Heart right ventricle (tissue), 16 donors: Measurements from ENCODE around the gene KCNQ1. TPM values are rescaled to one million over a fixed set of nuclear protein-coding genes. Genes with fewer than 3 reads are reported as not detected.

Experiments used
- ATAC-seq, 8 donors: fragments of 200-7000 bp; cut with Tn5 transposase; one replicate each; pipeline ENCODE4 v1.9.1; 2020; ENCODE audit warnings: mild to moderate bottlenecking in 8 of 8, moderate library complexity in 8 of 8, moderate number of reproducible peaks in 1 of 8
- DNase-seq, 2 donors: peaks; one replicate each; pipeline ENCODE4 v3.0.0-alpha.2; 2020
- H3K27ac ChIP-seq, 10 donors: fragments of 200-600 bp; sonication (generic) in 2 of 10; one replicate each; pipeline versions ENCODE4 v1.5.0 to v1.8.0; 2020 to 2022; ENCODE audit warnings: mild to moderate bottlenecking in 3 of 10
- H3K27me3 ChIP-seq, 7 donors: fragments of 200-600 bp; one replicate each; pipeline ENCODE4 v1.8.0; 2021 to 2022; ENCODE audit warnings: mild to moderate bottlenecking in 2 of 7
- H3K36me3 ChIP-seq, 9 donors: fragments of 200-600 bp; sonication (generic) in 1 of 9; one replicate each; pipeline versions ENCODE4 v1.5.0 to v1.8.0; 2020 to 2022; ENCODE audit warnings: mild to moderate bottlenecking in 2 of 9
- H3K4me1 ChIP-seq, 9 donors: fragments of 200-600 bp; sonication (generic) in 1 of 9; one replicate each; pipeline versions ENCODE4 v1.5.0 to v1.8.0; 2020 to 2022; ENCODE audit warnings: mild to moderate bottlenecking in 4 of 9
- H3K4me3 ChIP-seq, 10 donors: fragments of 200-600 bp; sonication (generic) in 2 of 10; one replicate each; pipeline versions ENCODE4 v1.5.0 to v1.8.0; 2020 to 2022; ENCODE audit warnings: mild to moderate bottlenecking in 7 of 10, moderate library complexity in 2 of 10
- H3K9me3 ChIP-seq, 11 donors: fragments of 200-600 bp in 10 of 11; sonication (generic) in 2 of 11; one replicate each; pipeline versions ENCODE4 v1.5.0 to v1.8.0; 2013 to 2022; ENCODE audit warnings: mild to moderate bottlenecking in 2 of 11, control low read depth in 1 of 11, moderate library complexity in 1 of 11
- CTCF ChIP-seq, 9 donors: fragments of 200-600 bp; sonication (generic) in 2 of 9; IDR thresholded peaks; one replicate each; pipeline versions ENCODE4 v1.5.0 to v1.8.0; 2021 to 2022; ENCODE audit warnings: antibody characterized with exemption in 9 of 9, mild to moderate bottlenecking in 5 of 9, moderate library complexity in 1 of 9
- WGBS, 2 donors: extraction: QIAGEN DNeasy Blood & Tissue Kit; methylation state at CpG; one replicate each; pipeline ENCODE4 v1.1.7; 2013; ENCODE audit warnings: inconsistent platforms in 1 of 2; 5-methylcytosine and 5-hydroxymethylcytosine counted together
- intact Hi-C, 10 donors: fragments of 100-400 bp; cut with DNase I; formaldehyde crosslinking; loops; one replicate each; pipeline versions ENCODE4 v1.11.1 to v1.14.2; 2022
- polyA plus RNA-seq, 2 donors: library from polyadenylated mRNA; stranded (reverse); fragments of 200-250 nt; gene quantifications; one replicate each; pipeline ENCODE4 v1.2.3, GENCODE V29; 2013
- total RNA-seq, 10 donors: library from RNA; stranded (reverse); fragmentation: NEBNext Ultra II Directional in 3 of 10; extraction: Animal tissue kit (Norgen Biotek cat#: 25700) in 3 of 10; gene quantifications; one replicate each; pipeline versions ENCODE4 v1.2.1 to v1.2.4, GENCODE V29; 2021 to 2023
- donor health status: Arrhythmogenic right ventricular cardiomyopathy.
- donor health status: ischemic (EF 13 %, LVEDD 7.1; RV severe dilation, severe dysfunction).
- donor health status: healthy with polysubstance abuse.
- donor health status: DM: no; HTN: yes; CAD: no.
- donor health status: DM: no; HTN: no; CAD: no.
- donor health status: ischemic (EF 25% LVEDD 6.9; RV normal size, moderate dysfunction).
- donor health status: ischemic (EF 25% LVEDD 5.7; RV mildly dilated, moderate dysfunction).
- donor health status: healthy.
- donor health status: DM: yes; HTN: yes; CAD: no.
- donor health status: Ischemic cardiomyopathy.
- donor health status: ischemic (EF 35%, LVEDD 5.7; RV mildly dilated, moderate dysfunction).
- donor health status: nonischemic (EF 11% LVEDD 7.7; RV severe dilation, severe dysfunction).
- donor health status: DM: yes; HTN: yes; CAD: no.
- donor health status: PGD.
- donor health status: ischemic (EF 29% LVEDD 5.4; RV normal size, mild dysfunction).
- donor health status: nonischemic (EF 23%, LVEDD 6.1; RV moderate dilation, normal function).

Gene KCNQ1
- total and polyA plus RNA-seq, 12 donors = 19.9 to 48.2 (median 33.7) TPM

- Histone ChIP-seq H3K36me3 (no peaks in the 10 kb centered on the region), H3K4me3 (no peak overlapping the region), H3K9me3 (peaks cover 0 to 25% (median 0%) of the 10 kb centered on the region in 11 donors), H3K27me3 (no peaks in the 10 kb centered on the region), H3K27ac (no peak overlapping the region), H3K4me1 (peaks cover 0 to 8% (median 0%) of the 10 kb centered on the region in 9 donors)
- intact Hi-C loops = loop anchor here in 1 of 10 donors (10.0 kb wide), 1 partner anchor 56 kb away; no protein-coding TSS in a partner anchor
- DNase-seq = no peak
- WGBS, 2 donors = 92 to 96% methylated on average over 20 of the region's 20 CpGs
- no peak for TF ChIP-seq CTCF (IDR thresholded peaks at IDR 0.05)
- peak in 1 of 8 donors; percentile 21 for ATAC-seq
Measured at GRCh38 chr11:2760196-2760871, 315.5 kb downstream of the KCNQ1 start.

- H3K27ac ChIP-seq = no peak overlapping the region
- no peaks in the 10 kb centered on the region for H3K36me3 ChIP-seq
- H3K4me3 ChIP-seq = no peak overlapping the region
- peak in 1 of 2 donors; percentile 2 for DNase-seq
- peaks cover 0 to 8% (median 0%) of the 10 kb centered on the region in 9 donors for H3K4me1 ChIP-seq
- intact Hi-C loops = loop anchor here in 1 of 10 donors (10.0 kb wide), 1 partner anchor 57 kb away; no protein-coding TSS in a partner anchor
- H3K9me3 ChIP-seq = peaks cover 0 to 20% (median 0%) of the 10 kb centered on the region in 11 donors
- peak in 2 of 8 donors; percentile 26 to 58 for ATAC-seq
- no peaks in the 10 kb centered on the region for H3K27me3 ChIP-seq
- 94% methylated on average over 33 of the region's 33 CpGs for WGBS, 2 donors
- no peak for TF ChIP-seq CTCF (IDR thresholded peaks at IDR 0.05)
Measured at GRCh38 chr11:2761131-2762030, 316.6 kb downstream of the KCNQ1 start.

GRCh38 chr11:2762031-2762380 lies 317.2 kb downstream of the KCNQ1 start:
- H3K9me3 ChIP-seq = peaks cover 0 to 13% (median 0%) of the 10 kb centered on the region in 11 donors
- H3K4me3 ChIP-seq = no peak overlapping the region
- no peaks in the 10 kb centered on the region for H3K36me3 ChIP-seq
- DNase-seq (no peak), ATAC-seq (peak in 1 of 8 donors; percentile 29)
- no peak for TF ChIP-seq CTCF (IDR thresholded peaks at IDR 0.05)
- intact Hi-C loops = loop anchor here in 1 of 10 donors (10.0 kb wide), 1 partner anchor 57 kb away; no protein-coding TSS in a partner anchor
- peaks cover 0 to 8% (median 0%) of the 10 kb centered on the region in 9 donors for H3K4me1 ChIP-seq
- WGBS, 2 donors = 95% methylated on average over 10 of the region's 10 CpGs
- H3K27ac ChIP-seq = no peak overlapping the region
- H3K27me3 ChIP-seq = no peaks in the 10 kb centered on the region

- DNase-seq (peak in 1 of 2 donors; percentile 1), ATAC-seq (no peak)
- 97 to 98% methylated on average over 17 of the region's 17 CpGs for WGBS, 2 donors
- Histone ChIP-seq H3K27ac (no peak overlapping the region), H3K36me3 (no peaks in the 10 kb centered on the region), H3K27me3 (no peaks in the 10 kb centered on the region), H3K4me1 (peaks cover 0 to 8% (median 0%) of the 10 kb centered on the region in 9 donors), H3K9me3 (peaks cover 0 to 9% (median 0%) of the 10 kb centered on the region in 11 donors), H3K4me3 (no peak overlapping the region)
- intact Hi-C loops = loop anchor here in 1 of 10 donors (10.0 kb wide), 1 partner anchor 58 kb away; no protein-coding TSS in a partner anchor
- TF ChIP-seq CTCF (IDR thresholded peaks at IDR 0.05) = no peak
Measured at GRCh38 chr11:2762451-2762850, 317.6 kb downstream of the KCNQ1 start.
